Measurements from ENCODE around the gene GATA3. TPM values are rescaled to one million over a fixed set of nuclear protein-coding genes. Genes with fewer than 3 reads are reported as not detected.

Gene GATA3
- polyA plus RNA-seq, 1 donor from 2014 or later = not detected

DNA sequence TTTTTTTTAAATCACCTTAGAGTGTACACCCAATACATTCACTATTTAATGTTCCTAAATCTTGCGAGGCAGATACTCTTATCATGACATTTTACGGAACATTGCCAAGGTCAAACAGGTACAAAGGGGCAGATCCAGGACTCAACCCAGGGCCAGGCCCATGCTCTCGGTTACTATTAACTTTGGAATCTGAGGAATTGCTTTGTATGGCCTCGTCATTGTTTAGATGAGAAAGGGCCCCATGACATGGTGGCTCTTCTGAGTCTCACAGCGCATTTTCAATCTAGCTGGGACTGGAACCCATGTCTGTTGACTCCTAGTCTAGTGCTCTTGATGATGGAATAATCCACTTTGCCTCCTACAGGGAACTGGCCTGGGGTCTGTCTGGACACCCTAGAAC is 59.1 kb downstream of the GATA3 start:
- no peak overlapping the region for H3K4me3 ChIP-seq (ENCODE audit: low read length)
- no peak for TF ChIP-seq MXI1 (conservative IDR thresholded peaks at IDR 0.05; ENCODE audit: poor library complexity, severe bottlenecking)
- no peak for TF ChIP-seq TAF1 (IDR thresholded peaks at IDR 0.05; ENCODE audit: low read depth)
- TF ChIP-seq RAD21 (conservative IDR thresholded peaks at IDR 0.05) = no peak
- no peak for TF ChIP-seq POLR2AphosphoS5 (IDR thresholded peaks at IDR 0.05)
- TF ChIP-seq EZH2 (IDR thresholded peaks at IDR 0.05; ENCODE audit: borderline replicate concordance, insufficient read depth, low read length, poor library complexity, severe bottlenecking) = no peak
- no peak for TF ChIP-seq EP300 (conservative IDR thresholded peaks at IDR 0.05; ENCODE audit: poor library complexity, severe bottlenecking)
- TF ChIP-seq, protein P1, sequence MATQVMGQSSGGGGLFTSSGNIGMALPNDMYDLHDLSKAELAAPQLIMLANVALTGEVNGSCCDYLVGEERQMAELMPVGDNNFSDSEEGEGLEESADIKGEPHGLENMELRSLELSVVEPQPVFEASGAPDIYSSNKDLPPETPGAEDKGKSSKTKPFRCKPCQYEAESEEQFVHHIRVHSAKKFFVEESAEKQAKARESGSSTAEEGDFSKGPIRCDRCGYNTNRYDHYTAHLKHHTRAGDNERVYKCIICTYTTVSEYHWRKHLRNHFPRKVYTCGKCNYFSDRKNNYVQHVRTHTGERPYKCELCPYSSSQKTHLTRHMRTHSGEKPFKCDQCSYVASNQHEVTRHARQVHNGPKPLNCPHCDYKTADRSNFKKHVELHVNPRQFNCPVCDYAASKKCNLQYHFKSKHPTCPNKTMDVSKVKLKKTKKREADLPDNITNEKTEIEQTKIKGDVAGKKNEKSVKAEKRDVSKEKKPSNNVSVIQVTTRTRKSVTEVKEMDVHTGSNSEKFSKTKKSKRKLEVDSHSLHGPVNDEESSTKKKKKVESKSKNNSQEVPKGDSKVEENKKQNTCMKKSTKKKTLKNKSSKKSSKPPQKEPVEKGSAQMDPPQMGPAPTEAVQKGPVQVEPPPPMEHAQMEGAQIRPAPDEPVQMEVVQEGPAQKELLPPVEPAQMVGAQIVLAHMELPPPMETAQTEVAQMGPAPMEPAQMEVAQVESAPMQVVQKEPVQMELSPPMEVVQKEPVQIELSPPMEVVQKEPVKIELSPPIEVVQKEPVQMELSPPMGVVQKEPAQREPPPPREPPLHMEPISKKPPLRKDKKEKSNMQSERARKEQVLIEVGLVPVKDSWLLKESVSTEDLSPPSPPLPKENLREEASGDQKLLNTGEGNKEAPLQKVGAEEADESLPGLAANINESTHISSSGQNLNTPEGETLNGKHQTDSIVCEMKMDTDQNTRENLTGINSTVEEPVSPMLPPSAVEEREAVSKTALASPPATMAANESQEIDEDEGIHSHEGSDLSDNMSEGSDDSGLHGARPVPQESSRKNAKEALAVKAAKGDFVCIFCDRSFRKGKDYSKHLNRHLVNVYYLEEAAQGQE (IDR thresholded peaks at IDR 0.05; ENCODE audit: borderline replicate concordance) = no peak
- TF ChIP-seq, protein P2, sequence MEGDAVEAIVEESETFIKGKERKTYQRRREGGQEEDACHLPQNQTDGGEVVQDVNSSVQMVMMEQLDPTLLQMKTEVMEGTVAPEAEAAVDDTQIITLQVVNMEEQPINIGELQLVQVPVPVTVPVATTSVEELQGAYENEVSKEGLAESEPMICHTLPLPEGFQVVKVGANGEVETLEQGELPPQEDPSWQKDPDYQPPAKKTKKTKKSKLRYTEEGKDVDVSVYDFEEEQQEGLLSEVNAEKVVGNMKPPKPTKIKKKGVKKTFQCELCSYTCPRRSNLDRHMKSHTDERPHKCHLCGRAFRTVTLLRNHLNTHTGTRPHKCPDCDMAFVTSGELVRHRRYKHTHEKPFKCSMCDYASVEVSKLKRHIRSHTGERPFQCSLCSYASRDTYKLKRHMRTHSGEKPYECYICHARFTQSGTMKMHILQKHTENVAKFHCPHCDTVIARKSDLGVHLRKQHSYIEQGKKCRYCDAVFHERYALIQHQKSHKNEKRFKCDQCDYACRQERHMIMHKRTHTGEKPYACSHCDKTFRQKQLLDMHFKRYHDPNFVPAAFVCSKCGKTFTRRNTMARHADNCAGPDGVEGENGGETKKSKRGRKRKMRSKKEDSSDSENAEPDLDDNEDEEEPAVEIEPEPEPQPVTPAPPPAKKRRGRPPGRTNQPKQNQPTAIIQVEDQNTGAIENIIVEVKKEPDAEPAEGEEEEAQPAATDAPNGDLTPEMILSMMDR (IDR thresholded peaks at IDR 0.05; ENCODE audit: poor library complexity, severe bottlenecking) = no peak
- no peaks in the 10 kb centered on the region for H3K27me3 ChIP-seq (ENCODE audit: insufficient read depth, low read depth, low read length)
- no peak overlapping the region for H3K27ac ChIP-seq (ENCODE audit: low read length)
- H4K20me1 ChIP-seq (ENCODE audit: insufficient read depth) = no peaks in the 10 kb centered on the region
- H3K9me3 ChIP-seq (ENCODE audit: low read length) = no peaks in the 10 kb centered on the region
- H3K4me2 ChIP-seq (ENCODE audit: low read length) = no peak overlapping the region
- no peaks in the 10 kb centered on the region for H3K9me2 ChIP-seq (ENCODE audit: insufficient read depth, low read length)
- no peak overlapping the region for H2AFZ ChIP-seq (ENCODE audit: low read depth, low read length)
- no peak overlapping the region for H3K9ac ChIP-seq (ENCODE audit: low read length)
- H3K36me3 ChIP-seq (ENCODE audit: insufficient read depth, low read length) = no peaks in the 10 kb centered on the region
- H3K79me2 ChIP-seq (replicated peaks; ENCODE audit: insufficient read depth, low read length) = no peaks in the 10 kb centered on the region
- no peaks in the 10 kb centered on the region for H3F3A ChIP-seq (ENCODE audit: insufficient read depth, low read length, poor library complexity, severe bottlenecking)

DNA sequence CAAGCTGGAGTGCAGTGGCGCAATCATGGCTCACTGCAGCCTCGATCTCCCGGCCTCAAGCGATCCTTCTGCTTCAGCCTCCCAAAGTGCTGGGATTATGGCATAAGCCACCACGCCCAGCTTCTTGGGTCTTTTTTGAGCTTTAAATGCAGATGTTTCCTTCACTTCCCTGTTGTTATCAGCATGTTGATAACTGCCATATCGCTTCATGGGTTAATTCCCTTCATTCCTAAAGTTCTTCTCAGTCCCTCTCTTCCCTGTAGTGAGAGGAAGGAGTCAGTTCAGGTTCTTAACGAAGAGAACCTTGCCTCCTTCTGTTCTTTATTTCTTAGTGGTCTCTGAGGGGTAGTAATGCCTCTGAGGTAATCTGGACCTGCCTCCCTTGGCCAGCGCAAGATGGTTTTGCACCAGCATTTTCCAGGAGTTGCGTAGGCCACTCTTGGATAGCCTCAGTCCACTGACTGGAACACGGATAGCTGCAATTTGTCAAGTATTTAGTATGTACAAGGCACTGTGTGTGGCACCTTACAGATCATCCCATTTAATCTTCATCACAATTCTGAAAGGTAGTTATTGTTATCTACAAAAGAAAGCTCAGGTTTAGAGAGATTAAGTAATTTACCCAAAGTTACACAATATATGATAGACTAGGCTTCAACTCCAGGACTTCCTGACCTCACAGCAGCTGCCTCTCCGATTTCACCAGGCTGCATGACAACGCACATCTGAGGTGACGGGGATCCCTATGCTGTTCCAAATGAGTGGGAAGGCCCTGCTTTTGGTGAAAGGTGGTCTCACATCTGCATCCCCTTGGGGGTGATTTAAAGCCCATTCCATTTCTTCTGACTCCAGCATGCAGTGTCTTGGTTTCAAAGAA is 60.5 kb downstream of the GATA3 start:
- H3K27me3 ChIP-seq (ENCODE audit: insufficient read depth, low read depth, low read length) = no peaks in the 10 kb centered on the region

More for the DNA sequence above, 60.5 kb downstream of the GATA3 start:
- Histone ChIP-seq H3K4me3 (ENCODE audit: low read length) (no peak overlapping the region), H3K9me3 (ENCODE audit: low read length) (no peaks in the 10 kb centered on the region), H3K4me2 (ENCODE audit: low read length) (no peak overlapping the region), H2AFZ (ENCODE audit: low read depth, low read length) (no peak overlapping the region), H3K79me2 (replicated peaks; ENCODE audit: insufficient read depth, low read length) (no peaks in the 10 kb centered on the region), H3F3A (ENCODE audit: insufficient read depth, low read length, poor library complexity, severe bottlenecking) (no peaks in the 10 kb centered on the region), H3K9ac (ENCODE audit: low read length) (no peak overlapping the region), H3K36me3 (ENCODE audit: insufficient read depth, low read length) (no peaks in the 10 kb centered on the region), H3K9me2 (ENCODE audit: insufficient read depth, low read length) (no peaks in the 10 kb centered on the region), H4K20me1 (ENCODE audit: insufficient read depth) (no peaks in the 10 kb centered on the region), H3K27ac (ENCODE audit: low read length) (no peak overlapping the region)
- TF ChIP-seq POLR2AphosphoS5 (IDR thresholded peaks at IDR 0.05) (no peak), EP300 (conservative IDR thresholded peaks at IDR 0.05; ENCODE audit: poor library complexity, severe bottlenecking) (no peak)
- TF ChIP-seq, protein P2 (IDR thresholded peaks at IDR 0.05; ENCODE audit: poor library complexity, severe bottlenecking) = no peak

All from neural cell (in vitro differentiated cells).